ENCODE measurements around the gene PEX26. TPM values are rescaled to one million over a fixed set of nuclear protein-coding genes. Genes with fewer than 3 reads are reported as not detected.

PEX26 gene
- total and polyA plus RNA-seq, 2 donors (not counting 1 experiment from before 2014, with no cell fraction given), result 10.9 to 33.4 TPM

- no peaks in the 10 kb centered on the region for H3K9me3 Mint-ChIP-seq (ENCODE audit: insufficient read depth)
- Histone ChIP-seq H3K9me3 (ENCODE audit: control extremely low read depth in 1 of 3, control insufficient read depth in 2 of 3, insufficient read depth in 1 of 3, low read length in 2 of 3) (no peaks in the 10 kb centered on the region), H3K4me1 (ENCODE audit: control insufficient read depth in 2 of 2, insufficient read depth in 2 of 2, low read length in 2 of 2) (peaks cover 2 to 3% of the 10 kb centered on the region in 2 donors), H4K20me1 (ENCODE audit: control insufficient read depth, insufficient read depth, low read length, poor library complexity, severe bottlenecking) (no peaks in the 10 kb centered on the region), H3K9ac (ENCODE audit: low read length) (no peak overlapping the region), H3K4me2 (replicated peaks; ENCODE audit: low read depth, low read length, poor library complexity, severe bottlenecking) (no peak overlapping the region), H2AFZ (ENCODE audit: insufficient read depth, low read depth, low read length, poor library complexity, severe bottlenecking) (no peak overlapping the region), H3K4me3 (ENCODE audit: control extremely low read depth in 1 of 5, extremely low read depth in 1 of 5, insufficient read depth in 1 of 5, low read depth in 2 of 5, low read length in 4 of 5) (no peak overlapping the region), H3K79me2 (ENCODE audit: control insufficient read depth, insufficient read depth, low read length) (no peaks in the 10 kb centered on the region), H3K36me3 (replicated peaks in 1 of 2; ENCODE audit: control extremely low read depth in 1 of 2, control insufficient read depth in 1 of 2, extremely low read depth in 1 of 2, insufficient read depth in 2 of 2, low read length in 1 of 2) (peaks cover 0 to 2% of the 10 kb centered on the region in 2 experiments), H3K27ac (ENCODE audit: low read length in 2 of 2) (no peak overlapping the region), H3K27me3 (replicated peaks in 1 of 4; ENCODE audit: control extremely low read depth in 1 of 4, control insufficient read depth in 3 of 4, insufficient read depth in 4 of 4, low read length in 3 of 4) (no peaks in the 10 kb centered on the region)
- WGBS (ENCODE audit: insufficient coverage), result 94% methylated on average over 3 of the region's 4 CpGs
- ChIA-PET CTCF (no interaction called here), POLR2A (no interaction called here)
- intact Hi-C loops (cut with micrococcal nuclease), result no loop called here
- DNase-seq, result no peak
- TF ChIP-seq CTCF (IDR thresholded peaks at IDR 0.05) (no peak), EZH2 (IDR thresholded peaks at IDR 0.05; ENCODE audit: borderline replicate concordance, insufficient read depth, low read depth, low read length, poor library complexity, severe bottlenecking) (no peak)
- peaks cover 10% of the 10 kb centered on the region for H3K4me1 Mint-ChIP-seq
- H3K4me3 Mint-ChIP-seq, result no peak overlapping the region
- no peaks in the 10 kb centered on the region for H3K27me3 Mint-ChIP-seq
- ATAC-seq (ENCODE audit: low read depth), result no peak
- H3K27ac Mint-ChIP-seq, result no peak overlapping the region
Measured at GRCh38 chr22:18120857-18121256, 43.1 kb downstream of the PEX26 start.

- Histone ChIP-seq H3K36me3 (replicated peaks in 1 of 2; ENCODE audit: control extremely low read depth in 1 of 2, control insufficient read depth in 1 of 2, extremely low read depth in 1 of 2, insufficient read depth in 2 of 2, low read length in 1 of 2) (peaks cover 0 to 2% of the 10 kb centered on the region in 2 experiments), H3K9me3 (ENCODE audit: control extremely low read depth in 1 of 3, control insufficient read depth in 2 of 3, insufficient read depth in 1 of 3, low read length in 2 of 3) (no peaks in the 10 kb centered on the region), H3K27ac (ENCODE audit: low read length in 2 of 2) (no peak overlapping the region), H3K4me2 (replicated peaks; ENCODE audit: low read depth, low read length, poor library complexity, severe bottlenecking) (no peak overlapping the region), H3K27me3 (replicated peaks in 1 of 4; ENCODE audit: control extremely low read depth in 1 of 4, control insufficient read depth in 3 of 4, insufficient read depth in 4 of 4, low read length in 3 of 4) (no peaks in the 10 kb centered on the region), H3K4me1 (ENCODE audit: control insufficient read depth in 2 of 2, insufficient read depth in 2 of 2, low read length in 2 of 2) (peaks cover 2 to 3% of the 10 kb centered on the region in 2 donors), H2AFZ (ENCODE audit: insufficient read depth, low read depth, low read length, poor library complexity, severe bottlenecking) (no peak overlapping the region), H3K4me3 (ENCODE audit: control extremely low read depth in 1 of 5, extremely low read depth in 1 of 5, insufficient read depth in 1 of 5, low read depth in 2 of 5, low read length in 4 of 5) (no peak overlapping the region), H3K79me2 (ENCODE audit: control insufficient read depth, insufficient read depth, low read length) (no peaks in the 10 kb centered on the region), H4K20me1 (ENCODE audit: control insufficient read depth, insufficient read depth, low read length, poor library complexity, severe bottlenecking) (no peaks in the 10 kb centered on the region), H3K9ac (ENCODE audit: low read length) (no peak overlapping the region)
- intact Hi-C loops (cut with micrococcal nuclease), result no loop called here
- 96% methylated on average over 9 of the region's 13 CpGs for WGBS (ENCODE audit: insufficient coverage)
- Mint-ChIP-seq H3K4me3 (no peak overlapping the region), H3K9me3 (ENCODE audit: insufficient read depth) (no peaks in the 10 kb centered on the region), H3K27ac (no peak overlapping the region), H3K27me3 (no peaks in the 10 kb centered on the region), H3K4me1 (peaks cover 10% of the 10 kb centered on the region)
- ATAC-seq (ENCODE audit: low read depth) (no peak), DNase-seq (no peak)
- TF ChIP-seq EZH2 (IDR thresholded peaks at IDR 0.05; ENCODE audit: borderline replicate concordance, insufficient read depth, low read depth, low read length, poor library complexity, severe bottlenecking) (no peak), CTCF (IDR thresholded peaks at IDR 0.05) (no peak)
- CTCF ChIA-PET, result no interaction called here
- POLR2A ChIA-PET, result no interaction called here
Measured at GRCh38 chr22:18121506-18121905, 43.7 kb downstream of the PEX26 start.

All from B cell (primary cell).